Measurements from ENCODE around the gene AGER. TPM values are rescaled to one million over a fixed set of nuclear protein-coding genes. Genes with fewer than 3 reads are reported as not detected.
A peak's percentile ranks its signal among the peaks of the same experiment; 100 is the strongest.

Gene AGER
- total and polyA plus RNA-seq, 9 of the 15 experiments (the other 6 are each of a cell fraction or from before 2014, with no cell fraction given), result 1.2 to 11.5 (median 4.1) TPM

DNA sequence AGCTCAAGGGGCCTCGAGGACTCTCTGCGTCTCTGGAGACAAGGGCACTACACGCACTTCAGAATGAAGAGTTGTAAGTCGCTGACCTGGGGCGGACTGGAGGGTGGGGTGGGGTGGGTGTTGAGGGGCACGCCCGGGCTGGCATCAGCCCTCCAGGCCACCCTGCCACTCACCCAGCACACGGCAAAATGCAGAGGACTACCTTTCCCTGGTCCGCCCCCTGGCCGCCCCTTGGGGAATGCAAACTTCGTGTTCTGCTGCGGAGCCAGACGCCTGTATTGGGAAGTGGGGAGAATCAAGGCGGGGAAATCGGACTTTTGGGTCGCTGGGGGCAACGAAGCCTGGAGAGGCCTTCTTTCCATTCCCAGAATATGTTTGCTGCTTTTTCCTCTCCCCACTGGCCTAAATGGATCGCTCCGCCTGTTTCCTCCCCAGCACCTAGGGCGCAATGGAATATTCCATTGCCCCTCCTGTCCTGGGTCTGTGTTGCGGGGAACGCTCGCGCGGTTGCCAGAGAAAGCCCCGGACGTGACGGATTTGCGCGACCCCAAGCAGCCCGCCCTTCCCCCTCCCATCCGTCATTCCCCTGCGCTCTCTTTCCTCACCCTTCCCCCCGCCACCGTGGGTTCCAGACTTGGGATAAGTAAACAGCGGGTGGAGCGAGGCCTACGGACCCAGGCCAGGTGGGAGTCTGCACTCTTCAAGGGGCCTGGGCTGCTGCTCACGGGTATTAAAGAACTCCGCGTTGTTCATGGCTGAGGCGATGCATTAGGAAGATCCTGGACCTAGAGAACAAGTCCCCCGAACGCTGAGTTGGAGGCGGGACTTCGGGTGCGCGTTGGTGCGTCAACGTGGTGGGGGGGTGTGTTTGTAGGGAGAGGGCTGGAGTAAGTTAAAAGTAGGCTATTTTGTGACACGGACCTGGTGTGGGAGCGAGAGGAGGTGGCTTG is 30.2 kb downstream of the AGER start, which contains the start of gene PPT2 (continued):
- TF ChIP-seq CTBP1 (IDR thresholded peaks at IDR 0.05; ENCODE audit: borderline replicate concordance), result no peak
- TF ChIP-seq, protein P1, sequence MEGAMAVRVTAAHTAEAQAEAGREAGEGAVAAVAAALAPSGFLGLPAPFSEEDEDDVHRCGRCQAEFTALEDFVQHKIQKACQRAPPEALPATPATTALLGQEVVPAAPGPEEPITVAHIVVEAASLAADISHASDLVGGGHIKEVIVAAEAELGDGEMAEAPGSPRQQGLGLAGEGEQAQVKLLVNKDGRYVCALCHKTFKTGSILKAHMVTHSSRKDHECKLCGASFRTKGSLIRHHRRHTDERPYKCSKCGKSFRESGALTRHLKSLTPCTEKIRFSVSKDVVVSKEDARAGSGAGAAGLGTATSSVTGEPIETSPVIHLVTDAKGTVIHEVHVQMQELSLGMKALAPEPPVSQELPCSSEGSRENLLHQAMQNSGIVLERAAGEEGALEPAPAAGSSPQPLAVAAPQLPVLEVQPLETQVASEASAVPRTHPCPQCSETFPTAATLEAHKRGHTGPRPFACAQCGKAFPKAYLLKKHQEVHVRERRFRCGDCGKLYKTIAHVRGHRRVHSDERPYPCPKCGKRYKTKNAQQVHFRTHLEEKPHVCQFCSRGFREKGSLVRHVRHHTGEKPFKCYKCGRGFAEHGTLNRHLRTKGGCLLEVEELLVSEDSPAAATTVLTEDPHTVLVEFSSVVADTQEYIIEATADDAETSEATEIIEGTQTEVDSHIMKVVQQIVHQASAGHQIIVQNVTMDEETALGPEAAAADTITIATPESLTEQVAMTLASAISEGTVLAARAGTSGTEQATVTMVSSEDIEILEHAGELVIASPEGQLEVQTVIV (CRISPR knock-in tag; IDR thresholded peaks at IDR 0.05; ENCODE audit: borderline replicate concordance), result no peak
- no peak for TF ChIP-seq ZNF695 (CRISPR knock-in tag; IDR thresholded peaks at IDR 0.05)
- TF ChIP-seq, protein P2, sequence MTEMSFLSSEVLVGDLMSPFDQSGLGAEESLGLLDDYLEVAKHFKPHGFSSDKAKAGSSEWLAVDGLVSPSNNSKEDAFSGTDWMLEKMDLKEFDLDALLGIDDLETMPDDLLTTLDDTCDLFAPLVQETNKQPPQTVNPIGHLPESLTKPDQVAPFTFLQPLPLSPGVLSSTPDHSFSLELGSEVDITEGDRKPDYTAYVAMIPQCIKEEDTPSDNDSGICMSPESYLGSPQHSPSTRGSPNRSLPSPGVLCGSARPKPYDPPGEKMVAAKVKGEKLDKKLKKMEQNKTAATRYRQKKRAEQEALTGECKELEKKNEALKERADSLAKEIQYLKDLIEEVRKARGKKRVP (CRISPR knock-in tag; IDR thresholded peaks at IDR 0.05), result no peak
- no peak for TF ChIP-seq POLR2H (tag; IDR thresholded peaks at IDR 0.05; ENCODE audit: low read depth)
- TF ChIP-seq SNIP1 (IDR thresholded peaks at IDR 0.05; ENCODE audit: low read depth), result no peak
- no peak for TF ChIP-seq CREBBP (IDR thresholded peaks at IDR 0.05; ENCODE audit: low read depth, low read length)
- no peak for TF ChIP-seq PURB (CRISPR knock-in tag; IDR thresholded peaks at IDR 0.05; ENCODE audit: low read depth)
- peak; percentile 98 for TF ChIP-seq MTA1 (IDR thresholded peaks at IDR 0.05; ENCODE audit: borderline replicate concordance)
- TF ChIP-seq PHB2 (IDR thresholded peaks at IDR 0.05; ENCODE audit: low read depth), result no peak
- no peak for TF ChIP-seq ZNF785 (CRISPR knock-in tag; IDR thresholded peaks at IDR 0.05)
- TF ChIP-seq ZNF668 (CRISPR knock-in tag; IDR thresholded peaks at IDR 0.05), result no peak
- peak; percentile 59 for TF ChIP-seq TAF9B (IDR thresholded peaks at IDR 0.05; ENCODE audit: partially characterized antibody)
- TF ChIP-seq, protein P3, sequence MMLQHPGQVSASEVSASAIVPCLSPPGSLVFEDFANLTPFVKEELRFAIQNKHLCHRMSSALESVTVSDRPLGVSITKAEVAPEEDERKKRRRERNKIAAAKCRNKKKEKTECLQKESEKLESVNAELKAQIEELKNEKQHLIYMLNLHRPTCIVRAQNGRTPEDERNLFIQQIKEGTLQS (IDR thresholded peaks at IDR 0.05), result peak; percentile 55; the same call in 1 of the 2 replicates
- TF ChIP-seq, protein P3 (CRISPR knock-in tag; conservative IDR thresholded peaks at IDR 0.05), result peak; percentile 65
- TF ChIP-seq POLR3G (IDR thresholded peaks at IDR 0.05; ENCODE audit: extremely low read depth, insufficient read length, insufficient replicate concordance), result no peak
- no peak for TF ChIP-seq KDM1A (IDR thresholded peaks at IDR 0.05)
- TF ChIP-seq BRD9 (IDR thresholded peaks at IDR 0.05; ENCODE audit: low read depth, partially characterized antibody), result no peak
- TF ChIP-seq TARDBP (IDR thresholded peaks at IDR 0.05), result peak; percentile 43; the same call in 1 of the 2 replicates
- TF ChIP-seq HNRNPL (IDR thresholded peaks at IDR 0.05; ENCODE audit: low read depth, low read length), result no peak; the same call in 1 of the 2 replicates
- TF ChIP-seq CHCHD3 (CRISPR knock-in tag; IDR thresholded peaks at IDR 0.05), result no peak
